A549 (cell line): Measurements from ENCODE around the gene HECTD2.

ENCODE experiments used
- FOSL2 ChIP-seq, 2 experiments: fragments of 450-650 bp in 1 of 2; fragments of >200 bp in 1 of 2; sonication (Bioruptor Twin) in 1 of 2; formaldehyde crosslinking; IDR thresholded peaks; 2 replicates each; pipeline versions ENCODE4 v1.5.0 to v1.6.1; 2016 to 2020; ENCODE audit warnings: mild to moderate bottlenecking in 1 of 2, moderate library complexity in 1 of 2
- HMGXB4 ChIP-seq: fragments of 250-450 bp; sonication (Bioruptor Pico); IDR thresholded peaks from 2 replicates; pipeline ENCODE4 v1.5.0; 2021; ENCODE audit warnings: mild to moderate bottlenecking, moderate library complexity, borderline replicate concordance
- JUN ChIP-seq, 2 experiments: fragments of >200 bp; sonication (Bioruptor Twin); formaldehyde crosslinking; IDR thresholded peaks; 2 replicates in 1 of 2; 3 replicates in 1 of 2; pipeline ENCODE4 v1.6.1; 2016 to 2017
- POLR2A ChIP-seq: IDR thresholded peaks from 2 replicates; pipeline ENCODE4 v1.6.1; 2012; ENCODE audit warnings: mild to moderate bottlenecking, low read length
- RCOR1 ChIP-seq: fragments of 150-350 bp; IDR thresholded peaks from 2 replicates; pipeline ENCODE4 v1.6.1; 2014; ENCODE audit warnings: antibody characterized with exemption, low read length, low read depth
- SREBF2 ChIP-seq: fragments of 450-650 bp; IDR thresholded peaks from 2 replicates; pipeline ENCODE4 v1.6.1; 2014; ENCODE audit warnings: mild to moderate bottlenecking, moderate library complexity
- TF ChIP-seq, protein P1 (sequence below): fragments of >200 bp; sonication (Bioruptor Twin); formaldehyde crosslinking; IDR thresholded peaks from 3 replicates; pipeline ENCODE4 v1.5.1; 2016

DNA sequence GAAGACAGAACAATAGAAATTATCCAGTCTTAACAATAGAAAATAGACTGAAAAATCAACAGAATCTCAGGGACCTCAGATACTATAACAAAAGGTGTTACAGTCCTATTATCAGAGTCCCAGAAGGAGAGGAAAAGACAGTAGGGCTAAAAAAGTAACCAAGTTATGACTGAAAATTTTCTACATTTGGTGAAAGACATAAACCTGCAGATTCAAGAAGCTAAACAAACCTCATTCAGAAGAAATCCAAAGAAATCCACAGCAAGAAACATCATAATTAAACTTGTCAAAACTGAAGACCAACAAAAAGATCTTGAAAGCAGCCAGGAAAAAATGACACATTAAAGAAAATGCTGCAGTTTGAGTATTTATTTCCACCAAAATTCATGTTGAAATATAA is 41.9 kb downstream of the HECTD2 start:
- no peak for TF ChIP-seq JUN (IDR thresholded peaks at IDR 0.05)
- TF ChIP-seq, protein P1, sequence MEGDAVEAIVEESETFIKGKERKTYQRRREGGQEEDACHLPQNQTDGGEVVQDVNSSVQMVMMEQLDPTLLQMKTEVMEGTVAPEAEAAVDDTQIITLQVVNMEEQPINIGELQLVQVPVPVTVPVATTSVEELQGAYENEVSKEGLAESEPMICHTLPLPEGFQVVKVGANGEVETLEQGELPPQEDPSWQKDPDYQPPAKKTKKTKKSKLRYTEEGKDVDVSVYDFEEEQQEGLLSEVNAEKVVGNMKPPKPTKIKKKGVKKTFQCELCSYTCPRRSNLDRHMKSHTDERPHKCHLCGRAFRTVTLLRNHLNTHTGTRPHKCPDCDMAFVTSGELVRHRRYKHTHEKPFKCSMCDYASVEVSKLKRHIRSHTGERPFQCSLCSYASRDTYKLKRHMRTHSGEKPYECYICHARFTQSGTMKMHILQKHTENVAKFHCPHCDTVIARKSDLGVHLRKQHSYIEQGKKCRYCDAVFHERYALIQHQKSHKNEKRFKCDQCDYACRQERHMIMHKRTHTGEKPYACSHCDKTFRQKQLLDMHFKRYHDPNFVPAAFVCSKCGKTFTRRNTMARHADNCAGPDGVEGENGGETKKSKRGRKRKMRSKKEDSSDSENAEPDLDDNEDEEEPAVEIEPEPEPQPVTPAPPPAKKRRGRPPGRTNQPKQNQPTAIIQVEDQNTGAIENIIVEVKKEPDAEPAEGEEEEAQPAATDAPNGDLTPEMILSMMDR: no peak
- no peak for TF ChIP-seq RCOR1
- TF ChIP-seq FOSL2 (IDR thresholded peaks at IDR 0.05): no peak
- no peak for TF ChIP-seq FOSL2 (CRISPR knock-in tag; IDR thresholded peaks at IDR 0.05)
- no peak for TF ChIP-seq POLR2A
- no peak for TF ChIP-seq HMGXB4 (CRISPR knock-in tag)
- TF ChIP-seq SREBF2: no peak
